ENCODE data around the gene SMC6. TPM values are rescaled to one million over a fixed set of nuclear protein-coding genes. Genes with fewer than 3 reads are reported as not detected.

SMC6 gene
- total RNA-seq, 2 donors from 2014 or later = 9.9 to 11.9 TPM

- DNase-seq (no peak), ATAC-seq (no peak)
- Histone ChIP-seq H3K4me3 (no peak overlapping the region), H3K4me1 (no peaks in the 10 kb centered on the region), H3K36me3 (replicated peaks in 1 of 2; ENCODE audit: insufficient read depth in 1 of 2, low read depth in 2 of 2) (no peaks in the 10 kb centered on the region), H3K9me3 (no peaks in the 10 kb centered on the region), H3K27ac (no peak overlapping the region), H3K27me3 (no peaks in the 10 kb centered on the region)
- 75 to 90% methylated on average over 2 of the region's 2 CpGs for WGBS, 2 donors
- intact Hi-C loops (cut with DNase I) = no loop called here
- TF ChIP-seq CTCF (IDR thresholded peaks at IDR 0.05) (no peak), POLR2A (IDR thresholded peaks at IDR 0.05) (no peak)
Observed at GRCh38 chr2:17759805-17760204, 6.2 kb upstream of the SMC6 start.

- 61 to 69% methylated on average over 3 of the region's 3 CpGs for WGBS, 2 donors
Observed at GRCh38 chr2:17758118-17758517, 4.5 kb upstream of the SMC6 start.

GRCh38 chr2:17757321-17757720, 3.7 kb upstream of the SMC6 start:
- Histone ChIP-seq H3K27ac (no peak overlapping the region), H3K4me1 (peaks cover 13% of the 10 kb centered on the region), H3K36me3 (replicated peaks in 1 of 2; ENCODE audit: insufficient read depth in 1 of 2, low read depth in 2 of 2) (no peaks in the 10 kb centered on the region), H3K9me3 (no peaks in the 10 kb centered on the region), H3K27me3 (no peaks in the 10 kb centered on the region), H3K4me3 (no peak overlapping the region)
- no peak for TF ChIP-seq POLR2A (IDR thresholded peaks at IDR 0.05)
- no peak for TF ChIP-seq CTCF (IDR thresholded peaks at IDR 0.05)
- DNase-seq = no peak
- no peak for ATAC-seq
- 40 to 62% methylated on average over 2 of the region's 2 CpGs for WGBS, 2 donors
- intact Hi-C loops (cut with DNase I) = no loop called here

More at GRCh38 chr2:17758118-17758517, 4.5 kb upstream of the SMC6 start:
- intact Hi-C loops (cut with DNase I) = no loop called here
- TF ChIP-seq CTCF (IDR thresholded peaks at IDR 0.05) = no peak
- no peak for TF ChIP-seq POLR2A (IDR thresholded peaks at IDR 0.05)
- Histone ChIP-seq H3K9me3 (no peaks in the 10 kb centered on the region), H3K27me3 (no peaks in the 10 kb centered on the region), H3K36me3 (replicated peaks in 1 of 2; ENCODE audit: insufficient read depth in 1 of 2, low read depth in 2 of 2) (no peaks in the 10 kb centered on the region), H3K27ac (no peak overlapping the region), H3K4me1 (peaks cover 7% of the 10 kb centered on the region), H3K4me3 (no peak overlapping the region)
- DNase-seq (no peak), ATAC-seq (no peak)

- ATAC-seq (no peak), DNase-seq (no peak)
- WGBS, 2 donors = 65 to 77% methylated on average over 6 of the region's 6 CpGs
- no peaks in the 10 kb centered on the region for H3K9me3 ChIP-seq
- no peak overlapping the region for H3K27ac ChIP-seq
- TF ChIP-seq CTCF (IDR thresholded peaks at IDR 0.05) (no peak), POLR2A (IDR thresholded peaks at IDR 0.05) (no peak)
- peaks cover 17% of the 10 kb centered on the region for H3K4me1 ChIP-seq
- no peak overlapping the region for H3K4me3 ChIP-seq
- no peaks in the 10 kb centered on the region for H3K36me3 ChIP-seq (replicated peaks in 1 of 2; ENCODE audit: insufficient read depth in 1 of 2, low read depth in 2 of 2)
- H3K27me3 ChIP-seq = no peaks in the 10 kb centered on the region
- intact Hi-C loops (cut with DNase I) = no loop called here
Observed at GRCh38 chr2:17756668-17757067, 3.1 kb upstream of the SMC6 start.

- no peak overlapping the region for H3K4me3 ChIP-seq
- H3K9me3 ChIP-seq = no peaks in the 10 kb centered on the region
- ATAC-seq (no peak), DNase-seq (no peak)
- peaks cover 17% of the 10 kb centered on the region for H3K4me1 ChIP-seq
- TF ChIP-seq CTCF (IDR thresholded peaks at IDR 0.05) (no peak), POLR2A (IDR thresholded peaks at IDR 0.05) (no peak)
- H3K36me3 ChIP-seq (replicated peaks in 1 of 2; ENCODE audit: insufficient read depth in 1 of 2, low read depth in 2 of 2) = no peaks in the 10 kb centered on the region
- no peaks in the 10 kb centered on the region for H3K27me3 ChIP-seq
- no peak overlapping the region for H3K27ac ChIP-seq
- WGBS, 2 donors = 23 to 28% methylated on average over 8 of the region's 8 CpGs
- intact Hi-C loops (cut with DNase I) = no loop called here
Observed at GRCh38 chr2:17754773-17755425, 1.3 kb upstream of the SMC6 start.
